CD4-positive, alpha-beta memory T cell (primary cell): ENCODE results near the gene GATC. TPM values are rescaled to one million over a fixed set of nuclear protein-coding genes. Genes with fewer than 3 reads are reported as not detected.

Source experiments
- CTCF ChIA-PET: fragments of 350-600 bp; sonication (Branson Sonifier 250); formaldehyde crosslinking; loops from one replicate; lab custom pipeline; 2021; ENCODE audit warnings: inconsistent platforms; ENCODE audit not compliant: partially characterized antibody; lab: Charles Lee
- POLR2A ChIA-PET: fragments of 350-600 bp; sonication (Branson Sonifier 250); formaldehyde crosslinking; loops from one replicate; lab custom pipeline; 2021; ENCODE audit not compliant: partially characterized antibody; lab: Charles Lee
- DNase-seq, 5 donors: peaks; one replicate each; pipeline versions ENCODE4 v3.0.0 to v3.0.0-alpha.2; 2020 to 2022; ENCODE audit warnings: mixed read lengths in 1 of 5
- H3K27ac ChIP-seq: one replicate; pipeline ENCODE4 v1.7.0; 2013; ENCODE audit warnings: low read depth, low read length
- H3K27me3 ChIP-seq: 2 replicates; pipeline ENCODE4 v1.7.0; 2013; ENCODE audit warnings: mild to moderate bottlenecking, low read length, moderate library complexity; ENCODE audit not compliant: insufficient read depth
- H3K36me3 ChIP-seq: 2 replicates; pipeline ENCODE4 v1.7.0; 2013; ENCODE audit warnings: mild to moderate bottlenecking, low read length, moderate library complexity; ENCODE audit not compliant: insufficient read depth
- H3K4me1 ChIP-seq: 2 replicates; pipeline ENCODE4 v1.7.0; 2013; ENCODE audit warnings: mild to moderate bottlenecking, low read length, moderate library complexity; ENCODE audit not compliant: insufficient read depth
- H3K4me3 ChIP-seq, 2 donors: one replicate each; pipeline ENCODE4 v1.7.0; 2013; ENCODE audit warnings: low read length in 2 of 2, mild to moderate bottlenecking in 1 of 2
- H3K9me3 ChIP-seq, 2 donors: one replicate each; pipeline ENCODE4 v1.7.0; 2013; ENCODE audit warnings: low read length in 2 of 2, control low read depth in 1 of 2; ENCODE audit not compliant: control insufficient read depth in 1 of 2
- H3K27ac Mint-ChIP-seq, 7 donors: one replicate each; pipeline ENCODE4 v1.8.0; 2020 to 2021; ENCODE audit warnings: mixed read lengths in 7 of 7, mild to moderate bottlenecking in 6 of 7, inconsistent platforms in 3 of 7, moderate library complexity in 3 of 7
- H3K27me3 Mint-ChIP-seq, 2 donors: one replicate each; pipeline ENCODE4 v1.8.0; 2020 to 2021; ENCODE audit warnings: mixed read lengths in 2 of 2
- H3K36me3 Mint-ChIP-seq, 2 donors: one replicate each; pipeline ENCODE4 v1.8.0; 2020 to 2021; ENCODE audit warnings: mixed read lengths in 2 of 2, inconsistent platforms in 1 of 2, mild to moderate bottlenecking in 1 of 2
- H3K4me1 Mint-ChIP-seq, 4 donors: one replicate each; pipeline ENCODE4 v1.8.0; 2020 to 2021; ENCODE audit warnings: mixed read lengths in 4 of 4, mild to moderate bottlenecking in 1 of 4
- H3K4me3 Mint-ChIP-seq, 8 donors: one replicate each; pipeline ENCODE4 v1.8.0; 2020 to 2021; ENCODE audit warnings: mixed read lengths in 8 of 8, mild to moderate bottlenecking in 7 of 8, moderate library complexity in 6 of 8, inconsistent platforms in 3 of 8
- H3K9me3 Mint-ChIP-seq, 8 donors: one replicate each; pipeline ENCODE4 v1.8.0; 2020 to 2021; ENCODE audit warnings: mixed read lengths in 8 of 8, mild to moderate bottlenecking in 5 of 8, inconsistent platforms in 3 of 8, moderate library complexity in 1 of 8
- intact Hi-C: fragments of 100-400 bp; cut with micrococcal nuclease; formaldehyde crosslinking; loops from one replicate; pipeline ENCODE4 v1.15.1; 2023
- polyA plus RNA-seq, 2 donors: library from polyadenylated mRNA; unstranded; fragments of 300-500 nt; fragmentation: Illumina TruSeq; gene quantifications; one replicate each; pipeline ENCODE4 v1.2.3, GENCODE V29; 2021
- total RNA-seq, 2 experiments: library from RNA; stranded (reverse); gene quantifications; one replicate each; pipeline ENCODE4 v1.2.3, GENCODE V29; 2021

The GATC gene
- total and polyA plus RNA-seq, 4 experiments from 2014 or later = 9.3 to 31.9 (median 25.7) TPM

- ChIA-PET POLR2A (interaction anchor here (0.6 to 4.5 kb wide), 16 partner anchors 15 to 540 kb away, joined by 3 to 42 read pairs (median 4); partner anchors contain the start of genes COQ5, COX6A1, RNF10 and RPLP0), CTCF (interaction anchor here (0.7 to 4.5 kb wide), 9 partner anchors 9 to 57 kb away, joined by 3 to 26 read pairs (median 5); partner anchors contain the start of genes COX6A1 and SRSF9)
- no peak for DNase-seq
- Mint-ChIP-seq H3K4me3 (peak overlapping the region; percentile 91 to 98 (median 94)), H3K9me3 (no peaks in the 10 kb centered on the region), H3K36me3 (peaks cover 4 to 23% of the 10 kb centered on the region in 2 donors), H3K27ac (peak overlapping the region; percentile 85 to 96 (median 94)), H3K4me1 (peaks cover 17 to 43% (median 32%) of the 10 kb centered on the region in 4 donors), H3K27me3 (no peaks in the 10 kb centered on the region)
- peak overlapping the region in 1 of 2 donors; percentile 94 for H3K4me3 ChIP-seq
- intact Hi-C loops = loop anchor here (1.0 kb wide), 2 partner anchors 34 to 191 kb away; partner anchors contain the start of gene COQ5
- no peaks in the 10 kb centered on the region for H3K27me3 ChIP-seq
- H3K4me1 ChIP-seq = peaks cover 19% of the 10 kb centered on the region
- H3K36me3 ChIP-seq = no peaks in the 10 kb centered on the region
- H3K9me3 ChIP-seq = no peaks in the 10 kb centered on the region
- peak overlapping the region; percentile 82 for H3K27ac ChIP-seq
These were observed 49.0 kb downstream of the GATC start for GRCh38 chr12:120495186-120495730.

- Histone ChIP-seq H3K36me3 (no peaks in the 10 kb centered on the region), H3K4me3 (peak within 1 kb of the TSS; percentile 93 to 94), H3K9me3 (no peaks in the 10 kb centered on the region), H3K4me1 (peaks cover 19% of the 10 kb centered on the region), H3K27me3 (no peaks in the 10 kb centered on the region), H3K27ac (peak within 1 kb of the TSS; percentile 82)
- H3K9me3 Mint-ChIP-seq = no peaks in the 10 kb centered on the region
- H3K27me3 Mint-ChIP-seq = no peaks in the 10 kb centered on the region
- peak within 1 kb of the TSS; percentile 91 to 98 (median 94) for H3K4me3 Mint-ChIP-seq
- peak within 1 kb of the TSS; percentile 89 to 96 (median 94) for H3K27ac Mint-ChIP-seq
- peaks cover 8 to 23% of the 10 kb centered on the region in 2 donors for H3K36me3 Mint-ChIP-seq
- DNase-seq = peak; percentile 96 to 98 (median 97)
- POLR2A ChIA-PET = interaction anchor here (0.6 to 4.5 kb wide), 29 partner anchors 14 to 696 kb away, joined by 3 to 42 read pairs (median 4); partner anchors contain the start of genes COQ5, COX6A1, GATC and POP5
- CTCF ChIA-PET = interaction anchor here (0.7 to 4.5 kb wide), 12 partner anchors 9 to 169 kb away, joined by 3 to 26 read pairs (median 4); partner anchors contain the start of genes COX6A1, PLA2G1B and SRSF9
- intact Hi-C loops = loop anchor here (1.0 to 2.0 kb wide), 6 partner anchors 27 to 190 kb away; partner anchors contain the start of genes COQ5, COX6A1, POP5 and SRSF9
- peaks cover 22 to 49% (median 37%) of the 10 kb centered on the region in 4 donors for H3K4me1 Mint-ChIP-seq
These were observed 49.6 kb downstream of the GATC start, which contains the start of gene DYNLL1 for GRCh38 chr12:120495731-120496412. TSS of gene DYNLL1 (plus strand) at chr12:120496113. CDS start at chr12:120496422, 309 bp downstream.

GRCh38 chr12:120496413-120497340 is 50.4 kb downstream of the GATC start:
- H3K4me3 ChIP-seq = peak overlapping the region; percentile 93 to 94
- peak overlapping the region; percentile 91 to 98 (median 94) for H3K4me3 Mint-ChIP-seq
- CTCF ChIA-PET = interaction anchor here (0.7 to 4.5 kb wide), 17 partner anchors 8 to 169 kb away, joined by 3 to 26 read pairs (median 4); partner anchors contain the start of genes COX6A1, PLA2G1B and SRSF9
- peaks cover 19% of the 10 kb centered on the region for H3K4me1 ChIP-seq
- peaks cover 8 to 23% of the 10 kb centered on the region in 2 donors for H3K36me3 Mint-ChIP-seq
- POLR2A ChIA-PET = interaction anchor here (0.6 to 4.5 kb wide), 25 partner anchors 13 to 697 kb away, joined by 3 to 42 read pairs (median 4); partner anchors contain the start of genes COQ5, COX6A1, GATC and POP5
- intact Hi-C loops = loop anchor here (1.0 to 2.0 kb wide), 4 partner anchors 27 to 140 kb away; partner anchors contain the start of genes COX6A1, POP5 and SRSF9
- H3K9me3 Mint-ChIP-seq = no peaks in the 10 kb centered on the region
- H3K27me3 ChIP-seq = no peaks in the 10 kb centered on the region
- H3K27me3 Mint-ChIP-seq = no peaks in the 10 kb centered on the region
- H3K4me1 Mint-ChIP-seq = peaks cover 23 to 52% (median 37%) of the 10 kb centered on the region in 4 donors
- H3K9me3 ChIP-seq = no peaks in the 10 kb centered on the region
- peak overlapping the region; percentile 82 for H3K27ac ChIP-seq
- H3K27ac Mint-ChIP-seq = peak overlapping the region; percentile 89 to 96 (median 93)
- no peaks in the 10 kb centered on the region for H3K36me3 ChIP-seq
- DNase-seq = peak; percentile 41 to 69 (median 49)

- Mint-ChIP-seq H3K27ac (peak overlapping the region; percentile 63 to 94 (median 92)), H3K36me3 (peaks cover 8 to 23% of the 10 kb centered on the region in 2 donors), H3K27me3 (no peaks in the 10 kb centered on the region), H3K4me1 (peaks cover 23 to 52% (median 37%) of the 10 kb centered on the region in 4 donors), H3K9me3 (no peaks in the 10 kb centered on the region), H3K4me3 (peak overlapping the region; percentile 91 to 98 (median 94))
- ChIA-PET CTCF (interaction anchor here (1.0 to 4.5 kb wide), 7 partner anchors 12 to 85 kb away, joined by 3 to 26 read pairs (median 5); partner anchors contain the start of gene SRSF9), POLR2A (interaction anchor here (1.0 to 4.5 kb wide), 9 partner anchors 18 to 297 kb away, joined by 3 to 42 read pairs (median 8); partner anchors contain the start of genes COQ5, GATC, RNU4-1 and RNU4-2)
- Histone ChIP-seq H3K27me3 (no peaks in the 10 kb centered on the region), H3K4me1 (peaks cover 19% of the 10 kb centered on the region), H3K27ac (peak overlapping the region; percentile 82), H3K4me3 (peak overlapping the region; percentile 93 to 94), H3K36me3 (no peaks in the 10 kb centered on the region), H3K9me3 (no peaks in the 10 kb centered on the region)
- DNase-seq = no peak
- intact Hi-C loops = loop anchor here (2.0 kb wide), 1 partner anchor 59 kb away; the partner anchor contains the start of gene COX6A1
These were observed 51.4 kb downstream of the GATC start for GRCh38 chr12:120497524-120498150.

- H3K36me3 Mint-ChIP-seq = peaks cover 17 to 33% of the 10 kb centered on the region in 2 donors
- peaks cover 9% of the 10 kb centered on the region for H3K36me3 ChIP-seq
- H3K9me3 Mint-ChIP-seq = no peaks in the 10 kb centered on the region
- no peak for DNase-seq
- no peaks in the 10 kb centered on the region for H3K9me3 ChIP-seq
- H3K27me3 ChIP-seq = no peaks in the 10 kb centered on the region
- peak overlapping the region; percentile 8 for H3K27ac ChIP-seq
- peaks cover 23 to 52% (median 37%) of the 10 kb centered on the region in 4 donors for H3K4me1 Mint-ChIP-seq
- H3K27ac Mint-ChIP-seq = peak overlapping the region; percentile 28 to 91 (median 56)
- H3K27me3 Mint-ChIP-seq = no peaks in the 10 kb centered on the region
- ChIA-PET POLR2A (interaction anchor here (1.2 to 1.7 kb wide), 2 partner anchors 30 to 82 kb away, joined by 3 to 4 read pairs; partner anchors contain the start of genes COQ5 and POP5), CTCF (interaction anchor here (1.2 to 2.5 kb wide), 2 partner anchors 31 to 58 kb away, joined by 4 to 9 read pairs; no protein-coding TSS in a partner anchor)
- peaks cover 19% of the 10 kb centered on the region for H3K4me1 ChIP-seq
- intact Hi-C loops = no loop called here
- peak overlapping the region in 1 of 8 donors; percentile 91 for H3K4me3 Mint-ChIP-seq
- H3K4me3 ChIP-seq = no peak overlapping the region
These were observed 52.7 kb downstream of the GATC start for GRCh38 chr12:120498870-120499515.
